HepG2 (cell line): Measurements from ENCODE around the gene SAP30. TPM values are rescaled to one million over a fixed set of nuclear protein-coding genes. Genes with fewer than 3 reads are reported as not detected.

ENCODE experiments used
- ATF7 ChIP-seq, 2 experiments: fragments of 450-650 bp in 1 of 2; sonication (generic) in 1 of 2; formaldehyde crosslinking in 1 of 2; IDR thresholded peaks; 2 replicates each; pipeline versions ENCODE4 v1.4.0 to v1.6.1; 2016 to 2020; ENCODE audit warnings: antibody characterized with exemption in 1 of 2, mild to moderate bottlenecking in 1 of 2, missing genetic modification reagents in 1 of 2
- BORCS8-MEF2B ChIP-seq: sonication (generic); formaldehyde crosslinking; IDR thresholded peaks from 2 replicates; pipeline ENCODE4 v1.8.0; 2022; ENCODE audit warnings: mild to moderate bottlenecking, missing genetic modification reagents
- CC2D1A ChIP-seq: sonication (generic); formaldehyde crosslinking; IDR thresholded peaks from 2 replicates; pipeline ENCODE4 v1.8.1; 2023; ENCODE audit warnings: mild to moderate bottlenecking, missing genetic modification reagents
- ESRRA ChIP-seq: sonication (generic); formaldehyde crosslinking; IDR thresholded peaks from 2 replicates; pipeline ENCODE4 v1.5.1; 2020; ENCODE audit warnings: mild to moderate bottlenecking, low read depth, missing genetic modification reagents
- FLYWCH1 ChIP-seq: sonication (generic); formaldehyde crosslinking; IDR thresholded peaks from 2 replicates; pipeline ENCODE4 v1.8.1; 2023; ENCODE audit warnings: mild to moderate bottlenecking, missing genetic modification reagents
- HDAC2 ChIP-seq: sonication (generic); formaldehyde crosslinking; IDR thresholded peaks from 2 replicates; pipeline ENCODE4 v1.4.0; 2020; ENCODE audit warnings: missing genetic modification reagents
- HHEX ChIP-seq: IDR thresholded peaks from 2 replicates; pipeline ENCODE4 v1.6.1; 2016; ENCODE audit warnings: control low read depth
- HNRNPLL ChIP-seq: fragments of 200-400 bp; formaldehyde crosslinking; IDR thresholded peaks from 2 replicates; pipeline ENCODE4 v1.6.1; 2017; ENCODE audit warnings: mild to moderate bottlenecking, low read depth, low read length; ENCODE audit not compliant: poor library complexity, severe bottlenecking
- JARID2 ChIP-seq: sonication (generic); formaldehyde crosslinking; IDR thresholded peaks from 2 replicates; pipeline ENCODE4 v1.8.1; 2023; ENCODE audit warnings: missing genetic modification reagents, inconsistent platforms; ENCODE audit not compliant: insufficient replicate concordance
- MAF1 ChIP-seq: sonication (generic); formaldehyde crosslinking; IDR thresholded peaks from 2 replicates; pipeline ENCODE4 v1.5.0; 2020; ENCODE audit warnings: missing genetic modification reagents, borderline replicate concordance
- MIXL1 ChIP-seq: IDR thresholded peaks from 2 replicates; pipeline ENCODE4 v1.6.1; 2016
- PTBP1 ChIP-seq: fragments of 200-400 bp; formaldehyde crosslinking; IDR thresholded peaks from 2 replicates; pipeline ENCODE4 v1.6.1; 2018; ENCODE audit warnings: low read length, low read depth; ENCODE audit not compliant: poor library complexity, severe bottlenecking
- SAP130 ChIP-seq: IDR thresholded peaks from 2 replicates; pipeline ENCODE4 v1.6.1; 2016; ENCODE audit warnings: low read depth
- SMYD3 ChIP-seq: sonication (generic); formaldehyde crosslinking; IDR thresholded peaks from 2 replicates; pipeline ENCODE4 v1.8.1; 2023; ENCODE audit warnings: mild to moderate bottlenecking, missing genetic modification reagents
- SRF ChIP-seq: IDR thresholded peaks from 2 replicates; pipeline ENCODE4 v1.6.1; 2011; ENCODE audit warnings: mild to moderate bottlenecking, low read depth, low read length, moderate library complexity
- SUZ12 ChIP-seq: fragments of 150-350 bp; IDR thresholded peaks from 2 replicates; pipeline ENCODE4 v1.6.1; 2014; ENCODE audit warnings: low read depth, low read length
- TBX3 ChIP-seq: fragments of 450-650 bp; IDR thresholded peaks from 2 replicates; pipeline ENCODE4 v1.6.1; 2017; ENCODE audit warnings: antibody characterized with exemption, mild to moderate bottlenecking, inconsistent platforms, borderline replicate concordance
- TCF7L2 ChIP-seq: IDR thresholded peaks from 2 replicates; pipeline ENCODE4 v1.6.1; 2011; ENCODE audit warnings: mild to moderate bottlenecking, low read depth, low read length, moderate library complexity
- ZFAT ChIP-seq: sonication (generic); formaldehyde crosslinking; conservative IDR thresholded peaks from 2 replicates; pipeline ENCODE4 v1.8.1; 2023; ENCODE audit warnings: missing genetic modification reagents, inconsistent platforms
- ZFY ChIP-seq: sonication (generic); formaldehyde crosslinking; IDR thresholded peaks from 2 replicates; pipeline ENCODE4 v1.4.0; 2020; ENCODE audit warnings: missing genetic modification reagents
- ZNF350 ChIP-seq: sonication (generic); formaldehyde crosslinking; IDR thresholded peaks from 2 replicates; pipeline ENCODE4 v1.4.0; 2020; ENCODE audit warnings: mild to moderate bottlenecking, low read depth, missing genetic modification reagents, borderline replicate concordance
- ZNF7 ChIP-seq: IDR thresholded peaks from 2 replicates; pipeline ENCODE4 v1.6.1; 2016; ENCODE audit warnings: missing biosample characterization, missing genetic modification reagents
- ZNF781 ChIP-seq: sonication (generic); formaldehyde crosslinking; IDR thresholded peaks from 2 replicates; pipeline ENCODE4 v1.5.1; 2020; ENCODE audit warnings: borderline replicate concordance, mild to moderate bottlenecking, missing genetic modification reagents; ENCODE audit errors: not compliant biosample characterization
- ZNF800 ChIP-seq: sonication (generic); formaldehyde crosslinking; IDR thresholded peaks from 2 replicates; pipeline ENCODE4 v1.4.0; 2020; ENCODE audit warnings: missing genetic modification reagents
- polyA plus RNA-seq, 8 experiments: library from polyadenylated mRNA; depleted of rRNA in 3 of 8; stranded (reverse) in 7 of 8; unstranded in 1 of 8; fragments of >200 nt; fragmentation: Illumina TruSeq in 4 of 8; extraction: Trizol in 4 of 8; gene quantifications; 2 replicates each; pipeline versions ENCODE4 v1.2.1 to v1.2.3, GENCODE V29; 2011 to 2016; ENCODE audit warnings: low read depth in 4 of 8, missing spikeins in 1 of 8, mixed read lengths in 1 of 8; ENCODE audit not compliant: insufficient read depth in 1 of 8
- total RNA-seq, 5 experiments: library from RNA; depleted of rRNA; stranded (reverse); fragments of >200 nt; fragmentation: Illumina TruSeq; extraction: Trizol; gene quantifications; 2 replicates each; pipeline ENCODE4 v1.2.3, GENCODE V29; 2016; ENCODE audit warnings: low read depth in 1 of 5
- TF ChIP-seq, protein P1 (sequence below): IDR thresholded peaks from 2 replicates; pipeline ENCODE4 v1.6.1; 2016; ENCODE audit warnings: mild to moderate bottlenecking, missing biosample characterization, missing genetic modification reagents
- TF ChIP-seq, protein P2 (sequence below): sonication (generic); formaldehyde crosslinking; IDR thresholded peaks from 2 replicates; pipeline ENCODE4 v1.4.0; 2020; ENCODE audit warnings: mild to moderate bottlenecking, missing genetic modification reagents
- TF ChIP-seq, protein P3 (sequence below): IDR thresholded peaks from 2 replicates; pipeline ENCODE4 v1.6.1; 2016; ENCODE audit warnings: low read depth, borderline replicate concordance
- TF ChIP-seq, protein P4 (sequence below): sonication (generic); formaldehyde crosslinking; IDR thresholded peaks from 2 replicates; pipeline ENCODE4 v1.4.0; 2020; ENCODE audit warnings: mild to moderate bottlenecking, low read depth, missing genetic modification reagents

SAP30 gene
- total and polyA plus RNA-seq, 2 of the 13 experiments (the other 11 are each of a cell fraction or from before 2014, with no cell fraction given): 14.2 to 25.1 TPM

GRCh38 chr4:173334085-173334890, 36.5 kb upstream of the SAP30 start, which contains the start of gene HMGB2 (continued):
- TF ChIP-seq, protein P1, sequence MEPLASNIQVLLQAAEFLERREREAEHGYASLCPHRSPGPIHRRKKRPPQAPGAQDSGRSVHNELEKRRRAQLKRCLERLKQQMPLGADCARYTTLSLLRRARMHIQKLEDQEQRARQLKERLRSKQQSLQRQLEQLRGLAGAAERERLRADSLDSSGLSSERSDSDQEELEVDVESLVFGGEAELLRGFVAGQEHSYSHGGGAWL (CRISPR knock-in tag): peak; percentile 65; the same call in 1 of the 2 replicates
- TF ChIP-seq ZFAT (CRISPR knock-in tag) (no peak), HDAC2 (peak; percentile 10; the same call in 1 of the 2 replicates), SMYD3 (CRISPR knock-in tag) (peak; percentile 99), ZFY (peak; percentile 81), CC2D1A (CRISPR knock-in tag) (peak; percentile 99), ZNF7 (no peak), BORCS8-MEF2B (peak; percentile 100), MAF1 (no peak), TBX3 (no peak), ZNF781 (peak; percentile 27), JARID2 (CRISPR knock-in tag) (no peak), TCF7L2 (no peak), ATF7 (IDR thresholded peaks at IDR 0.05) (no peak), ATF7 (CRISPR knock-in tag; IDR thresholded peaks at IDR 0.05) (peak; percentile 74), SRF (no peak), SAP130 (CRISPR knock-in tag) (peak; percentile 95), ZNF350 (CRISPR knock-in tag) (0 out of 2 replicates have a peak, but pooled peaks have one; percentile 33), FLYWCH1 (CRISPR knock-in tag) (peak; percentile 38; the same call in 1 of the 2 replicates), PTBP1 (no peak), HHEX (CRISPR knock-in tag) (no peak), SUZ12 (no peak), MIXL1 (CRISPR knock-in tag) (peak; percentile 40; the same call in 1 of the 2 replicates), ZNF800 (CRISPR knock-in tag) (no peak), ESRRA (CRISPR knock-in tag) (no peak), HNRNPLL (peak; percentile 19)
- TF ChIP-seq, protein P2, sequence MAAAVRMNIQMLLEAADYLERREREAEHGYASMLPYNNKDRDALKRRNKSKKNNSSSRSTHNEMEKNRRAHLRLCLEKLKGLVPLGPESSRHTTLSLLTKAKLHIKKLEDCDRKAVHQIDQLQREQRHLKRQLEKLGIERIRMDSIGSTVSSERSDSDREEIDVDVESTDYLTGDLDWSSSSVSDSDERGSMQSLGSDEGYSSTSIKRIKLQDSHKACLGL: no peak
- TF ChIP-seq, protein P3, sequence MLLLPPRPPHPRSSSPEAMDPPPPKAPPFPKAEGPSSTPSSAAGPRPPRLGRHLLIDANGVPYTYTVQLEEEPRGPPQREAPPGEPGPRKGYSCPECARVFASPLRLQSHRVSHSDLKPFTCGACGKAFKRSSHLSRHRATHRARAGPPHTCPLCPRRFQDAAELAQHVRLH (CRISPR knock-in tag): no peak
- TF ChIP-seq, protein P4, sequence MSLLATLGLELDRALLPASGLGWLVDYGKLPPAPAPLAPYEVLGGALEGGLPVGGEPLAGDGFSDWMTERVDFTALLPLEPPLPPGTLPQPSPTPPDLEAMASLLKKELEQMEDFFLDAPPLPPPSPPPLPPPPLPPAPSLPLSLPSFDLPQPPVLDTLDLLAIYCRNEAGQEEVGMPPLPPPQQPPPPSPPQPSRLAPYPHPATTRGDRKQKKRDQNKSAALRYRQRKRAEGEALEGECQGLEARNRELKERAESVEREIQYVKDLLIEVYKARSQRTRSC (CRISPR knock-in tag): 0 out of 2 replicates have a peak, but pooled peaks have one; percentile 36
